H1 (cell line): ENCODE data around the gene MYDGF. TPM values are rescaled to one million over a fixed set of nuclear protein-coding genes. Genes with fewer than 3 reads are reported as not detected.

Experiments used
- CTCF ChIA-PET: fragments of 300-600 bp; sonication (Branson Sonifier 250); formaldehyde crosslinking; loops from one replicate; lab custom pipeline; 2021; ENCODE audit not compliant: partially characterized antibody; lab: Charles Lee
- POLR2A ChIA-PET: fragments of 300-600 bp; sonication (Branson Sonifier 250); formaldehyde crosslinking; loops from one replicate; lab custom pipeline; 2021; ENCODE audit warnings: inconsistent platforms; ENCODE audit not compliant: partially characterized antibody; lab: Charles Lee
- DNase-seq, 2 experiments: peaks; one replicate each; pipeline versions ENCODE4 v3.0.0 to v3.0.0-alpha.2; 2010 to 2022; ENCODE audit warnings: low spot score in 2 of 2, low read depth in 1 of 2, mixed read lengths in 1 of 2
- FAIRE-seq: peaks from 2 replicates; lab custom pipeline; 2011; peaks lifted over from hg19 to GRCh38; lab: Jason Lieb, UNC
- H2AFZ ChIP-seq: 2 replicates; pipeline ENCODE4 v1.8.1; 2012; ENCODE audit warnings: low read length, inconsistent platforms
- H2AK5ac ChIP-seq: 2 replicates; pipeline ENCODE4 v1.6.1; 2013; ENCODE audit warnings: low read depth, low read length
- H2BK120ac ChIP-seq: replicated peaks from 2 replicates; pipeline ENCODE3; 2013; ENCODE audit warnings: low read depth, low read length, inconsistent platforms
- H2BK12ac ChIP-seq: 2 replicates; pipeline ENCODE4 v1.6.1; 2013; ENCODE audit warnings: low read depth, low read length
- H2BK15ac ChIP-seq: 2 replicates; pipeline ENCODE4 v1.6.1; 2013; ENCODE audit warnings: low read length
- H2BK20ac ChIP-seq: 2 replicates; pipeline ENCODE4 v1.6.1; 2013; ENCODE audit warnings: low read length
- H2BK5ac ChIP-seq: 2 replicates; pipeline ENCODE4 v1.6.1; 2013; ENCODE audit warnings: low read depth, low read length
- H3K14ac ChIP-seq: 2 replicates; pipeline ENCODE4 v1.6.1; 2013; ENCODE audit warnings: inconsistent platforms; ENCODE audit not compliant: insufficient read length
- H3K18ac ChIP-seq: 2 replicates; pipeline ENCODE4 v1.6.1; 2013; ENCODE audit warnings: low read length; ENCODE audit errors: extremely low read depth
- H3K23ac ChIP-seq: 2 replicates; pipeline ENCODE4 v1.6.1; 2013; ENCODE audit warnings: inconsistent platforms; ENCODE audit not compliant: insufficient read length
- H3K23me2 ChIP-seq: 2 replicates; pipeline ENCODE4 v1.6.1; 2013; ENCODE audit warnings: low read depth, low read length
- H3K27ac ChIP-seq: 2 replicates; pipeline ENCODE4 v1.6.1; 2011; ENCODE audit warnings: low read depth, low read length, inconsistent platforms
- H3K27me3 ChIP-seq, 4 experiments: replicated peaks in 1 of 4; 1 replicate in 1 of 4; 2 replicates in 3 of 4; pipeline versions ENCODE4 v1.6.1 to v1.8.1; 2011 to 2013; ENCODE audit warnings: low read length in 3 of 4, mild to moderate bottlenecking in 3 of 4, inconsistent platforms in 2 of 4, mixed read lengths in 2 of 4, moderate library complexity in 1 of 4; ENCODE audit not compliant: control insufficient read depth in 3 of 4, insufficient read depth in 3 of 4; ENCODE audit errors: extremely low read depth in 1 of 4
- H3K36me3 ChIP-seq, 4 experiments: 2 replicates each; pipeline versions ENCODE4 v1.6.1 to v1.8.1; 2011 to 2013; ENCODE audit warnings: mild to moderate bottlenecking in 4 of 4, low read length in 3 of 4, moderate library complexity in 2 of 4, control low read depth in 1 of 4, inconsistent platforms in 1 of 4; ENCODE audit not compliant: insufficient read depth in 4 of 4, control insufficient read depth in 2 of 4
- H3K4ac ChIP-seq: replicated peaks from 2 replicates; pipeline ENCODE3; 2013; ENCODE audit warnings: low read length, low read depth, mixed read lengths, inconsistent platforms; ENCODE audit not compliant: insufficient read length
- H3K4me1 ChIP-seq, 4 experiments: replicated peaks in 1 of 4; 1 replicate in 1 of 4; 2 replicates in 3 of 4; pipeline versions ENCODE4 v1.6.1 to v1.8.1; 2011 to 2013; ENCODE audit warnings: low read length in 3 of 4, inconsistent platforms in 2 of 4, mixed read lengths in 1 of 4; ENCODE audit not compliant: insufficient read depth in 4 of 4, control insufficient read depth in 3 of 4
- H3K4me2 ChIP-seq, 2 experiments: 2 replicates each; pipeline versions ENCODE4 v1.6.1 to v1.8.1; 2011 to 2013; ENCODE audit warnings: low read depth in 2 of 2, low read length in 2 of 2, control low read depth in 1 of 2, inconsistent platforms in 1 of 2, mild to moderate bottlenecking in 1 of 2; ENCODE audit not compliant: insufficient read depth in 1 of 2
- H3K4me3 ChIP-seq, 4 experiments: fragments of 200-600, 300-600 bp in 1 of 4; sonication (generic), shearing (Covaris generic), sonication (Bioruptor Twin) in 1 of 4; 2 replicates each; pipeline versions ENCODE4 v1.5.1 to v1.8.1; 2011 to 2016; ENCODE audit warnings: low read length in 4 of 4, low read depth in 3 of 4, control low read depth in 2 of 4, inconsistent platforms in 2 of 4, mild to moderate bottlenecking in 2 of 4, mixed read lengths in 1 of 4, moderate library complexity in 1 of 4; ENCODE audit not compliant: insufficient read depth in 2 of 4; ENCODE audit errors: extremely low read depth in 1 of 4
- H3K56ac ChIP-seq: replicated peaks from 2 replicates; pipeline ENCODE3; 2013; ENCODE audit warnings: low read depth, mild to moderate bottlenecking, mixed read lengths, low read length, inconsistent platforms; ENCODE audit not compliant: insufficient read length
- H3K79me1 ChIP-seq: 2 replicates; pipeline ENCODE4 v1.6.1; 2013; ENCODE audit warnings: low read depth, low read length, control low read depth
- H3K79me2 ChIP-seq, 2 experiments: 2 replicates each; pipeline versions ENCODE4 v1.6.1 to v1.8.1; 2012 to 2013; ENCODE audit warnings: low read length in 2 of 2, mild to moderate bottlenecking in 2 of 2, inconsistent platforms in 1 of 2; ENCODE audit not compliant: insufficient read depth in 2 of 2, control insufficient read depth in 1 of 2
- H3K9ac ChIP-seq, 4 experiments: replicated peaks in 1 of 4; 1 replicate in 1 of 4; 2 replicates in 3 of 4; pipeline versions ENCODE4 v1.6.1 to v1.8.1; 2011 to 2013; ENCODE audit warnings: low read depth in 3 of 4, low read length in 3 of 4, control low read depth in 2 of 4, mild to moderate bottlenecking in 2 of 4, moderate library complexity in 2 of 4, inconsistent platforms in 1 of 4; ENCODE audit errors: extremely low read depth in 1 of 4
- H3K9me3 ChIP-seq, 2 experiments: 2 replicates each; pipeline versions ENCODE4 v1.6.1 to v1.8.1; 2012 to 2013; ENCODE audit warnings: mild to moderate bottlenecking in 2 of 2, moderate library complexity in 2 of 2, control low read depth in 1 of 2, inconsistent platforms in 1 of 2, low read depth in 1 of 2, low read length in 1 of 2, mixed read lengths in 1 of 2; ENCODE audit not compliant: insufficient read depth in 2 of 2
- H4K20me1 ChIP-seq, 2 experiments: replicated peaks in 1 of 2; 2 replicates each; pipeline versions ENCODE3 to v1.8.1; 2011 to 2013; ENCODE audit warnings: inconsistent platforms in 2 of 2, low read length in 2 of 2, mild to moderate bottlenecking in 1 of 2; ENCODE audit not compliant: insufficient read depth in 2 of 2, control insufficient read depth in 1 of 2
- H4K5ac ChIP-seq: 2 replicates; pipeline ENCODE4 v1.6.1; 2013; ENCODE audit warnings: low read length, low read depth, mixed read lengths, inconsistent platforms; ENCODE audit not compliant: insufficient read length
- H4K8ac ChIP-seq: 2 replicates; pipeline ENCODE4 v1.8.0; 2013; ENCODE audit warnings: mild to moderate bottlenecking, moderate library complexity, low read length, inconsistent platforms; ENCODE audit not compliant: insufficient read depth; ENCODE audit errors: extremely low read depth
- H4K91ac ChIP-seq: replicated peaks from 2 replicates; pipeline ENCODE3; 2013; ENCODE audit warnings: low read length, mixed read lengths, inconsistent platforms; ENCODE audit not compliant: insufficient read length
- CBX8 ChIP-seq: fragments of 300-800, 300-1000 bp; sonication (generic); IDR thresholded peaks from 2 replicates; pipeline ENCODE4 v1.7.1; 2016; ENCODE audit warnings: low read depth, low read length, borderline replicate concordance
- E2F6 ChIP-seq: IDR thresholded peaks from 2 replicates; pipeline ENCODE4 v1.6.1; 2012; ENCODE audit warnings: inconsistent platforms
- JUND ChIP-seq: IDR thresholded peaks from 2 replicates; pipeline ENCODE4 v1.6.1; 2011; ENCODE audit warnings: mild to moderate bottlenecking, improper control_type of control experiment, low read length
- TCF12 ChIP-seq: IDR thresholded peaks from 2 replicates; pipeline ENCODE4 v1.6.1; 2011; ENCODE audit warnings: low read depth, mild to moderate bottlenecking, low read length
- WGBS, 2 experiments: shearing (Covaris generic) in 1 of 2; methylation state at CpG; one replicate each; pipeline versions ENCODE4 v1.1.6 to v1.1.7; 2013 to 2015; ENCODE audit warnings: low lambda C conversion rate in 2 of 2, mixed read lengths in 2 of 2, inconsistent platforms in 1 of 2, low coverage in 1 of 2, missing lambda C conversion rate in 1 of 2; ENCODE audit not compliant: insufficient replicate concordance in 2 of 2, insufficient coverage in 1 of 2, insufficient read length in 1 of 2; ENCODE audit errors: extremely low coverage in 1 of 2, missing lambda C conversion rate in 1 of 2; 5-methylcytosine and 5-hydroxymethylcytosine counted together
- polyA plus RNA-seq, 7 experiments: library from polyadenylated mRNA; depleted of rRNA in 3 of 7; stranded (reverse) in 5 of 7; unstranded in 2 of 7; fragments of >200 nt in 5 of 7; fragments of 200-250 nt in 2 of 7; gene quantifications; 1 replicate in 5 of 7; 2 replicates in 1 of 7; 4 replicates in 1 of 7; pipeline versions ENCODE4 v1.2.1 to v1.2.3, GENCODE V29; 2011 to 2013; ENCODE audit warnings: missing spikeins in 2 of 7, mixed read lengths in 2 of 7
- total RNA-seq: library from RNA; stranded (reverse); fragmentation: NEBNext Ultra II Directional; extraction: Animal tissue kit (Norgen Biotek cat#: 25700); gene quantifications from 2 replicates; pipeline ENCODE4 v1.2.1, GENCODE V29; 2021

The MYDGF gene
- total and polyA plus RNA-seq, 2 of the 8 experiments (the other 6 are each of a cell fraction or from before 2014, with no cell fraction given): 40.6 to 51.1 TPM

GRCh38 chr19:4703671-4704316, 33.7 kb upstream of the MYDGF start:
- Histone ChIP-seq H3K79me2 (no peaks in the 10 kb centered on the region), H3K79me1 (no peaks in the 10 kb centered on the region), H3K23ac (no peak overlapping the region), H3K9me3 (no peaks in the 10 kb centered on the region), H2BK20ac (no peak overlapping the region), H3K4ac (no peak overlapping the region), H2AK5ac (no peak overlapping the region), H2AFZ (no peak overlapping the region), H3K27ac (no peak overlapping the region), H3K36me3 (peaks cover 4 to 32% (median 17%) of the 10 kb centered on the region in 4 experiments; a peak in 7 of 8 replicates), H3K27me3 (no peaks in the 10 kb centered on the region), H4K5ac (no peak overlapping the region), H3K23me2 (no peaks in the 10 kb centered on the region), H2BK15ac (no peak overlapping the region), H3K4me2 (no peak overlapping the region), H3K4me3 (no peak overlapping the region), H4K91ac (no peak overlapping the region), H3K9ac (no peak overlapping the region), H3K4me1 (no peaks in the 10 kb centered on the region), H3K56ac (no peak overlapping the region), H2BK12ac (no peak overlapping the region), H2BK120ac (no peak overlapping the region), H3K18ac (no peak overlapping the region), H3K14ac (no peak overlapping the region), H4K20me1 (peaks cover 0 to 3% of the 10 kb centered on the region in 2 experiments), H2BK5ac (no peak overlapping the region; the same call in 1 of the 2 replicates), H4K8ac (no peak overlapping the region)
- WGBS, 2 experiments: 95% methylated on average over 25 of the region's 28 CpGs; no CpG with 5 or more reads in 1 of the 2 experiments
- POLR2A ChIA-PET: no interaction called here
- FAIRE-seq (no peak), DNase-seq (no peak)
- CTCF ChIA-PET: interaction anchor here (0.7 to 1.0 kb wide), 2 partner anchors 11 to 26 kb away, joined by 3 read pairs; no protein-coding TSS in a partner anchor
- TF ChIP-seq TCF12: no peak
- no peak for TF ChIP-seq E2F6
- no peak for TF ChIP-seq JUND
- no peak for TF ChIP-seq CBX8
